Measurements from ENCODE around the gene CDCP1.
"Not testable (repeated sequence)": the region's sequence is repeated elsewhere in the genome, so short reads cannot be mapped to it uniquely, and the experiment has no call there.

The CDCP1 gene

GRCh38 chr3:45059132-45059531, 87.0 kb downstream of the CDCP1 start:
- no peak for DNase-seq (ENCODE audit: low read depth)
- H3K4me3 ChIP-seq (ENCODE audit: low read depth, low read length), result no peak overlapping the region
- TF ChIP-seq, protein P1, sequence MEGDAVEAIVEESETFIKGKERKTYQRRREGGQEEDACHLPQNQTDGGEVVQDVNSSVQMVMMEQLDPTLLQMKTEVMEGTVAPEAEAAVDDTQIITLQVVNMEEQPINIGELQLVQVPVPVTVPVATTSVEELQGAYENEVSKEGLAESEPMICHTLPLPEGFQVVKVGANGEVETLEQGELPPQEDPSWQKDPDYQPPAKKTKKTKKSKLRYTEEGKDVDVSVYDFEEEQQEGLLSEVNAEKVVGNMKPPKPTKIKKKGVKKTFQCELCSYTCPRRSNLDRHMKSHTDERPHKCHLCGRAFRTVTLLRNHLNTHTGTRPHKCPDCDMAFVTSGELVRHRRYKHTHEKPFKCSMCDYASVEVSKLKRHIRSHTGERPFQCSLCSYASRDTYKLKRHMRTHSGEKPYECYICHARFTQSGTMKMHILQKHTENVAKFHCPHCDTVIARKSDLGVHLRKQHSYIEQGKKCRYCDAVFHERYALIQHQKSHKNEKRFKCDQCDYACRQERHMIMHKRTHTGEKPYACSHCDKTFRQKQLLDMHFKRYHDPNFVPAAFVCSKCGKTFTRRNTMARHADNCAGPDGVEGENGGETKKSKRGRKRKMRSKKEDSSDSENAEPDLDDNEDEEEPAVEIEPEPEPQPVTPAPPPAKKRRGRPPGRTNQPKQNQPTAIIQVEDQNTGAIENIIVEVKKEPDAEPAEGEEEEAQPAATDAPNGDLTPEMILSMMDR (IDR thresholded peaks at IDR 0.05; ENCODE audit: insufficient read depth, low read depth, low read length, missing control alignments), result no peak

GRCh38 chr3:45057557-45057956, 88.6 kb downstream of the CDCP1 start:
- TF ChIP-seq, protein P1 (IDR thresholded peaks at IDR 0.05; ENCODE audit: insufficient read depth, low read depth, low read length, missing control alignments), result no peak
- DNase-seq (ENCODE audit: low read depth), result no peak
- no peak overlapping the region for H3K4me3 ChIP-seq (ENCODE audit: low read depth, low read length)

DNA sequence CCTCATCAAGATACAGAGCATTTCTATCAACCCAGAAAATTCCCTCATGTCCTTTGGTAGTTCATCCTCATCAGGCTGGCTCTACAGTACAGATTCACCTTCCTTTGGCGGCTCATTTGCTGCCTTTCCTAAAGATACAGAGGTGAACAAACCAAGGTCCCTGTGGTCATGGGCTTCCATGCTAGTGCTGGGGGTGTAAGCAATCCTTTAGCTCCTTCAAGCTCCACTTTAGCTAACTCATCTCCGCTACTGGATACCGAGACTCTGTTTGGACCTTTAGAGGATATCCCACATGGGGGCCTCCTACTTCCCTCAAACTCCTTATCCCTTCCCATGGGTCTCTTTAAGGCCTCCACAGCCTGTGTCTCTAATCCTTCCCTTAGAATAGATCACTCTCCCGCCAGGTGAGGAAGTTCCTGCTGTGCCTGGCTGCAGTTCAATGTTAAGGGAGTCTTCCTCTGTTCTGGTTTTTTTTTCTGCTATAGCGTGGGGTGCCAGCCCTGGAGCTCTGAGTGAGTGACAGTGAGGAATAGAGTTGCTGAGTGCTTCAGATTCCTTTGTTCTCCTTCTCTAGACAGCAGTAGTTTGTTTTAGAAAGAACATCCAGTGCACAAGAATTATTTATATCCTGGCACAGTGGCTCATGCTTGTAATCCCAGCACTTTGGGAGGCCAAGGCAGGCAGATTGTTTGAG, 89.4 kb downstream of the CDCP1 start:
- DNase-seq (ENCODE audit: low read depth), result no peak
- no peak overlapping the region for H3K4me3 ChIP-seq (ENCODE audit: low read depth, low read length)
- TF ChIP-seq, protein P1 (IDR thresholded peaks at IDR 0.05; ENCODE audit: insufficient read depth, low read depth, low read length, missing control alignments), result no peak

DNA sequence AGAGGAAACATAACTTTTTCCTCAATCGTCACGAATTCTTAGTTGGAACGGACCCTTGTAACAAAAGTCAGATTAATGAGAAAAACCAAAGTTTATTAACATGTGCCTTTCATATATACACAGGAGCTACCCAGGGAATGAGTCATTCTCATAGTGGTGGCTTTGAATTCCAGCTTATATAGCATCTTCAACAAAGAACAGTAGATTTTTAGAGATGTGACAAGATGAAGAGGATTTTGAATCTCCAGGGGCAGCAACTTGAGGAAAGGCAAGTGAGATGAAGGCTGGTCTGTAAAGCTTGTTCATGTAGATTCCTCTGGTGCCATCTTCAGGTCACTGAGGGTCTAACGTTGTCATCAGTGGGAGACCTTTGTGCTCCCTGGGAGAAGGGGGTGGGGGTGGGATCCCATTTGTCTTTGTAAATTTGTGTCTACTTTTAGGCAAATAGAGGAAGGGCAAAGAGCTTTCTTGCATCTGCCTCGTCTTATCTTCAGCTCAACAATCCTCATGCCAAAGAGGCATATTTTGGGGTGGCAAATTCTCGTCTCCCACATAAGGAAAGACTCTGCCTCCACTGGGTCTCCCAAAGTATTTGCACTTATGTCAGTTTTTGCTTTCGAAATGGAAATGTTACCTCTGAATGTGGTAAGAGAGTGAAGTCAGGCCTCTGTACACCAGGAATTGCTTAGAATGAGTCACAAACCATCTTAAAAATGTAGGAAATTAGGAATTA, 90.6 kb downstream of the CDCP1 start:
- TF ChIP-seq, protein P1 (IDR thresholded peaks at IDR 0.05; ENCODE audit: insufficient read depth, low read depth, low read length, missing control alignments), result peak; percentile 32
- no peak overlapping the region for H3K4me3 ChIP-seq (ENCODE audit: low read depth, low read length)
- DNase-seq (ENCODE audit: low read depth), result peak; percentile 48

- TF ChIP-seq, protein P1 (IDR thresholded peaks at IDR 0.05; ENCODE audit: insufficient read depth, low read depth, low read length, missing control alignments), result no peak
- DNase-seq (ENCODE audit: low read depth), result no peak
- no peak overlapping the region for H3K4me3 ChIP-seq (ENCODE audit: low read depth, low read length)
Measured at GRCh38 chr3:45055032-45055410, 91.2 kb downstream of the CDCP1 start.

GRCh38 chr3:45054196-45054857, 91.9 kb downstream of the CDCP1 start:
- no peak overlapping the region for H3K4me3 ChIP-seq (ENCODE audit: low read depth, low read length)
- no peak for DNase-seq (ENCODE audit: low read depth)
- TF ChIP-seq, protein P1 (IDR thresholded peaks at IDR 0.05; ENCODE audit: insufficient read depth, low read depth, low read length, missing control alignments), result no peak

DNA sequence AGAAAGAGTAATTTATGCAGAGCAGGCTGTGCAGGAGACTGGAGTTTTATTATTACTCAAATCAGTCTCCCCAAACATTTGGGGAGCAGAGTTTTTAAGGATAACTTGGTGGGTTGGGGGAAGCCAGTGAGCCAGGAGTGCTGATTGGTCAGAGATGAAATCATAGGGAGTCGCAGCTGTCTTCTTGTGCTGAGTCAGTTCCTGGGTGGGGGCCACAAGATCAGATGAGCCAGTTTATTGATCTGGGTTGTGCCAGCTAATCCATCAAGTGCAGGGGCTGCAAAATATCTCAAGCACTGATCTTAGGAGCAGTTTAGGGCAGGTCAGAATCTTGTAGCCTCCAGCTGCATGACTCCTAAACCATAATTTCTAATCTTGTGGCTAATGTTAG, 92.4 kb downstream of the CDCP1 start:
- not testable (repeated sequence) for DNase-seq (ENCODE audit: low read depth); H3K4me3 ChIP-seq (ENCODE audit: low read depth, low read length)
